K562 (cell line): ENCODE results near the gene SERHL2.

Source experiments
- KLF1 ChIP-seq: fragments of 450-650 bp; IDR thresholded peaks from 2 replicates; pipeline ENCODE4 v1.6.1; 2016; ENCODE audit warnings: missing genetic modification characterization, missing compliant biosample characterization
- TEAD2 ChIP-seq: fragments of 450-650 bp; IDR thresholded peaks from 2 replicates; pipeline ENCODE4 v1.6.1; 2016; ENCODE audit warnings: missing genetic modification characterization, control low read depth, missing compliant biosample characterization
- YY1 ChIP-seq, 3 experiments: IDR thresholded peaks; 2 replicates each; pipeline ENCODE4 v1.6.1; 2011; ENCODE audit warnings: low read length in 2 of 3, mild to moderate bottlenecking in 2 of 3, moderate library complexity in 2 of 3, borderline replicate concordance in 1 of 3, control low read depth in 1 of 3, low read depth in 1 of 3; ENCODE audit not compliant: insufficient read depth in 3 of 3, insufficient replicate concordance in 2 of 3, control insufficient read depth in 1 of 3, insufficient read length in 1 of 3; ENCODE audit errors: extremely low read depth in 1 of 3
- TF ChIP-seq, protein P1 (sequence below), 3 experiments: IDR thresholded peaks in 2 of 3; conservative IDR thresholded peaks in 1 of 3; 2 replicates each; pipeline ENCODE4 v1.5.1; 2011 to 2012; ENCODE audit warnings: low read length in 3 of 3, mild to moderate bottlenecking in 3 of 3, control low read depth in 2 of 3, improper control_type of control experiment in 1 of 3, inconsistent platforms in 1 of 3, low read depth in 1 of 3, mixed read lengths in 1 of 3, moderate library complexity in 1 of 3; ENCODE audit not compliant: insufficient read depth in 2 of 3

DNA sequence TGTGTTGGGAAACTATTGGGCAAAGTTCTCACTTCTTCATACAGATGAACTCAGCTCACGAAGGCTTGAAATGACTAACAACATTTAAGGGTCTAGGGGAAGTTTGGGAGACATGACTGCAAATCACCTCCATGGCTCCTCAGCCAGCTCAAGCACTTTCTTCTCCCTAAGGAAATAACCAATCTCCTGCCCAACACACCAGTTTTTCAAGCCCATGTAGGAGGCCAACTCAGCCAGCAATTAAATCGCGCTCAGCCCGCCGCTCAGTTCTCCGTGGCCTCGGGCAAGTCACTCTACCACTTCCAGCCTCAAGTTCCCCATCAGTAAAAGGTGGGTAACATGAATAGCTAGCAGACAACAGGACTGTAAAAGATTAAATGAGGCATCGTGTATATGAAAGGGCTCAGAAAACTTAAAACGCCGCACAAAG, 60.1 kb downstream of the SERHL2 start:
- no peak for TF ChIP-seq YY1 (IDR thresholded peaks at IDR 0.05; ENCODE audit: borderline replicate concordance in 1 of 3, control insufficient read depth in 1 of 3, extremely low read depth in 1 of 3, insufficient read depth in 3 of 3, insufficient read length in 1 of 3, insufficient replicate concordance in 2 of 3, low read depth in 1 of 3, low read length in 2 of 3)
- no peak for TF ChIP-seq TEAD2
- TF ChIP-seq, protein P1, sequence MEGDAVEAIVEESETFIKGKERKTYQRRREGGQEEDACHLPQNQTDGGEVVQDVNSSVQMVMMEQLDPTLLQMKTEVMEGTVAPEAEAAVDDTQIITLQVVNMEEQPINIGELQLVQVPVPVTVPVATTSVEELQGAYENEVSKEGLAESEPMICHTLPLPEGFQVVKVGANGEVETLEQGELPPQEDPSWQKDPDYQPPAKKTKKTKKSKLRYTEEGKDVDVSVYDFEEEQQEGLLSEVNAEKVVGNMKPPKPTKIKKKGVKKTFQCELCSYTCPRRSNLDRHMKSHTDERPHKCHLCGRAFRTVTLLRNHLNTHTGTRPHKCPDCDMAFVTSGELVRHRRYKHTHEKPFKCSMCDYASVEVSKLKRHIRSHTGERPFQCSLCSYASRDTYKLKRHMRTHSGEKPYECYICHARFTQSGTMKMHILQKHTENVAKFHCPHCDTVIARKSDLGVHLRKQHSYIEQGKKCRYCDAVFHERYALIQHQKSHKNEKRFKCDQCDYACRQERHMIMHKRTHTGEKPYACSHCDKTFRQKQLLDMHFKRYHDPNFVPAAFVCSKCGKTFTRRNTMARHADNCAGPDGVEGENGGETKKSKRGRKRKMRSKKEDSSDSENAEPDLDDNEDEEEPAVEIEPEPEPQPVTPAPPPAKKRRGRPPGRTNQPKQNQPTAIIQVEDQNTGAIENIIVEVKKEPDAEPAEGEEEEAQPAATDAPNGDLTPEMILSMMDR (IDR thresholded peaks at IDR 0.05 in 2 of 3, conservative IDR thresholded peaks at IDR 0.05 in 1 of 3; ENCODE audit: insufficient read depth in 2 of 3, low read depth in 1 of 3, low read length in 3 of 3): no peak
- TF ChIP-seq KLF1: no peak
